HepG2 (cell line): Measurements from ENCODE around the gene TSEN34. TPM values are rescaled to one million over a fixed set of nuclear protein-coding genes. Genes with fewer than 3 reads are reported as not detected.

Source experiments
- GATAD1 ChIP-seq: IDR thresholded peaks from 2 replicates; pipeline ENCODE4 v1.6.1; 2016; ENCODE audit warnings: missing genetic modification reagents, missing compliant biosample characterization
- HMGA1 ChIP-seq: sonication (generic); formaldehyde crosslinking; conservative IDR thresholded peaks from 2 replicates; pipeline ENCODE4 v1.4.0; 2020; ENCODE audit warnings: missing genetic modification reagents
- KDM5A ChIP-seq: fragments of 200-600 bp; sonication (generic); IDR thresholded peaks from 2 replicates; pipeline ENCODE4 v1.7.0; 2018; ENCODE audit warnings: antibody characterized with exemption, mild to moderate bottlenecking, low read length, borderline replicate concordance
- MAF1 ChIP-seq: sonication (generic); formaldehyde crosslinking; IDR thresholded peaks from 2 replicates; pipeline ENCODE4 v1.5.0; 2020; ENCODE audit warnings: missing genetic modification reagents, borderline replicate concordance
- NFYB ChIP-seq: sonication (generic); formaldehyde crosslinking; IDR thresholded peaks from 2 replicates; pipeline ENCODE4 v1.4.0; 2020; ENCODE audit warnings: missing genetic modification reagents
- PCBP1 ChIP-seq: fragments of 200-400 bp; formaldehyde crosslinking; IDR thresholded peaks from 2 replicates; pipeline ENCODE4 v1.6.1; 2017; ENCODE audit warnings: mild to moderate bottlenecking, low read depth, low read length, borderline replicate concordance
- PTBP1 ChIP-seq: fragments of 200-400 bp; formaldehyde crosslinking; IDR thresholded peaks from 2 replicates; pipeline ENCODE4 v1.6.1; 2018; ENCODE audit warnings: low read length, low read depth; ENCODE audit not compliant: poor library complexity, severe bottlenecking
- RFX1 ChIP-seq: fragments of 450-650 bp; IDR thresholded peaks from 2 replicates; pipeline ENCODE4 v1.6.1; 2017
- RFX3 ChIP-seq: IDR thresholded peaks from 2 replicates; pipeline ENCODE4 v1.6.1; 2016; ENCODE audit warnings: missing biosample characterization, missing genetic modification reagents
- ZFY ChIP-seq: sonication (generic); formaldehyde crosslinking; IDR thresholded peaks from 2 replicates; pipeline ENCODE4 v1.4.0; 2020; ENCODE audit warnings: missing genetic modification reagents
- ZNF496 ChIP-seq: sonication (generic); formaldehyde crosslinking; IDR thresholded peaks from 2 replicates; pipeline ENCODE4 v1.8.1; 2023; ENCODE audit warnings: mild to moderate bottlenecking, moderate library complexity, missing genetic modification reagents; ENCODE audit not compliant: insufficient replicate concordance
- ZNF546 ChIP-seq: sonication (generic); formaldehyde crosslinking; conservative IDR thresholded peaks from 2 replicates; pipeline ENCODE4 v1.8.1; 2023; ENCODE audit warnings: mild to moderate bottlenecking, missing genetic modification reagents
- ZNF564 ChIP-seq: sonication (generic); formaldehyde crosslinking; IDR thresholded peaks from 2 replicates; pipeline ENCODE4 v1.8.1; 2023; ENCODE audit warnings: mild to moderate bottlenecking, missing genetic modification reagents
- ZSCAN9 ChIP-seq: IDR thresholded peaks from 2 replicates; pipeline ENCODE4 v1.6.1; 2016; ENCODE audit warnings: borderline replicate concordance
- polyA plus RNA-seq, 8 experiments: library from polyadenylated mRNA; depleted of rRNA in 3 of 8; stranded (reverse) in 7 of 8; unstranded in 1 of 8; fragments of >200 nt; fragmentation: Illumina TruSeq in 4 of 8; extraction: Trizol in 4 of 8; gene quantifications; 2 replicates each; pipeline versions ENCODE4 v1.2.1 to v1.2.3, GENCODE V29; 2011 to 2016; ENCODE audit warnings: low read depth in 4 of 8, missing spikeins in 1 of 8, mixed read lengths in 1 of 8; ENCODE audit not compliant: insufficient read depth in 1 of 8
- total RNA-seq, 5 experiments: library from RNA; depleted of rRNA; stranded (reverse); fragments of >200 nt; fragmentation: Illumina TruSeq; extraction: Trizol; gene quantifications; 2 replicates each; pipeline ENCODE4 v1.2.3, GENCODE V29; 2016; ENCODE audit warnings: low read depth in 1 of 5
- TF ChIP-seq, protein P1 (sequence below), 2 experiments: sonication (generic) in 1 of 2; formaldehyde crosslinking in 1 of 2; IDR thresholded peaks; 2 replicates each; pipeline versions ENCODE4 v1.6.1 to v1.9.0; 2014 to 2022; ENCODE audit warnings: antibody characterized with exemption in 1 of 2, borderline replicate concordance in 1 of 2, inconsistent platforms in 1 of 2, low read depth in 1 of 2, missing genetic modification reagents in 1 of 2
- TF ChIP-seq, protein P2 (sequence below): sonication (generic); formaldehyde crosslinking; IDR thresholded peaks from 2 replicates; pipeline ENCODE4 v1.5.1; 2020; ENCODE audit warnings: mild to moderate bottlenecking, moderate library complexity, missing genetic modification reagents
- TF ChIP-seq, protein P3 (sequence below): IDR thresholded peaks from 2 replicates; pipeline ENCODE4 v1.6.1; 2018; ENCODE audit warnings: missing genetic modification reagents
- TF ChIP-seq, protein P4 (sequence below): sonication (generic); formaldehyde crosslinking; IDR thresholded peaks from 2 replicates; pipeline ENCODE4 v1.8.1; 2023; ENCODE audit warnings: mild to moderate bottlenecking, missing genetic modification reagents

TSEN34 gene
- total and polyA plus RNA-seq, 2 of the 13 experiments (the other 11 are each of a cell fraction or from before 2014, with no cell fraction given): 55.1 to 65.4 TPM

DNA sequence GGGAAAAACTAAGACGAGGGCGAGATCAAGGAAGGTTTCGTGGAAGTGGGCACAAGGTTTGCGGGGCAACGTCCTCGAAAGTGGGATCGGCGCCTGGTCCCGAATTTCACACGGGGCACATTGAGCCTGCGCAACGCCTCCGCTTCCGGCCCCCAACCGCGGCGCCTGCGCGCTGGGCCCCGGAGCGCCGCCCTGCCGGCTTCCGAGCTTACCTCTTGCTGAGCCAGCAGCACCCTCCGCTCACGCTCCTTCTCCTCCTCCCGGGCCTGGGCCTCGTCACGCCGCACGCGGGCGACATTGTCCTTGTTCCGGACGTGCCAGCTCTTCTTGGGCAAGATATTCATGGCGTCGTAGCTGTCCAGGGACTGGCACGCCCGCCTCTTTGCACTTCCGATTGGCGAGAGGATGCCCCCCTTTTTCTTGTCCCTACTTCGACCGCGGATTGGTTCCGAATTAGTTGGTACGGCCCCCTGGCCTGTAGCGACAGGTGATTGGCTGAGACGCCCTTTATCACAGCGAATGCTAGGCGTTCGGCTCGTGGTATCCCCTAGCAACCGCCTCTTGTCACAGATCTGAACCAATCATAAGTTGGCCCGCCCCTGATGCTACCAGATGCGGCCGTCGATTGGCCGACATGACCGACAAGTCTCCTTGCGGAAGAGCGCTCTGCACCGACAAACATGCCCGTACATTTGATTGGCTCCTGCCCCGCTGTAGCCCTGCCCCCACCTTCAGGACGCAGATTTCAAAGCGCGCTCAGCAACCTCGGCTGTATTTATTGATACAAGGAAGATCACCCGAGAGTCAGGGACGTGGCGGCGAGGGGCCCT is 31.5 kb upstream of the TSEN34 start, which contains the start of gene LENG1 (continued):
- TF ChIP-seq ZNF496 (CRISPR knock-in tag): no peak
- TF ChIP-seq, protein P1, sequence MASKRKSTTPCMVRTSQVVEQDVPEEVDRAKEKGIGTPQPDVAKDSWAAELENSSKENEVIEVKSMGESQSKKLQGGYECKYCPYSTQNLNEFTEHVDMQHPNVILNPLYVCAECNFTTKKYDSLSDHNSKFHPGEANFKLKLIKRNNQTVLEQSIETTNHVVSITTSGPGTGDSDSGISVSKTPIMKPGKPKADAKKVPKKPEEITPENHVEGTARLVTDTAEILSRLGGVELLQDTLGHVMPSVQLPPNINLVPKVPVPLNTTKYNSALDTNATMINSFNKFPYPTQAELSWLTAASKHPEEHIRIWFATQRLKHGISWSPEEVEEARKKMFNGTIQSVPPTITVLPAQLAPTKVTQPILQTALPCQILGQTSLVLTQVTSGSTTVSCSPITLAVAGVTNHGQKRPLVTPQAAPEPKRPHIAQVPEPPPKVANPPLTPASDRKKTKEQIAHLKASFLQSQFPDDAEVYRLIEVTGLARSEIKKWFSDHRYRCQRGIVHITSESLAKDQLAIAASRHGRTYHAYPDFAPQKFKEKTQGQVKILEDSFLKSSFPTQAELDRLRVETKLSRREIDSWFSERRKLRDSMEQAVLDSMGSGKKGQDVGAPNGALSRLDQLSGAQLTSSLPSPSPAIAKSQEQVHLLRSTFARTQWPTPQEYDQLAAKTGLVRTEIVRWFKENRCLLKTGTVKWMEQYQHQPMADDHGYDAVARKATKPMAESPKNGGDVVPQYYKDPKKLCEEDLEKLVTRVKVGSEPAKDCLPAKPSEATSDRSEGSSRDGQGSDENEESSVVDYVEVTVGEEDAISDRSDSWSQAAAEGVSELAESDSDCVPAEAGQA (IDR thresholded peaks at IDR 0.05; ENCODE audit: low read depth): no peak
- TF ChIP-seq, protein P1 (CRISPR knock-in tag; IDR thresholded peaks at IDR 0.05; ENCODE audit: borderline replicate concordance): no peak
- TF ChIP-seq, protein P2, sequence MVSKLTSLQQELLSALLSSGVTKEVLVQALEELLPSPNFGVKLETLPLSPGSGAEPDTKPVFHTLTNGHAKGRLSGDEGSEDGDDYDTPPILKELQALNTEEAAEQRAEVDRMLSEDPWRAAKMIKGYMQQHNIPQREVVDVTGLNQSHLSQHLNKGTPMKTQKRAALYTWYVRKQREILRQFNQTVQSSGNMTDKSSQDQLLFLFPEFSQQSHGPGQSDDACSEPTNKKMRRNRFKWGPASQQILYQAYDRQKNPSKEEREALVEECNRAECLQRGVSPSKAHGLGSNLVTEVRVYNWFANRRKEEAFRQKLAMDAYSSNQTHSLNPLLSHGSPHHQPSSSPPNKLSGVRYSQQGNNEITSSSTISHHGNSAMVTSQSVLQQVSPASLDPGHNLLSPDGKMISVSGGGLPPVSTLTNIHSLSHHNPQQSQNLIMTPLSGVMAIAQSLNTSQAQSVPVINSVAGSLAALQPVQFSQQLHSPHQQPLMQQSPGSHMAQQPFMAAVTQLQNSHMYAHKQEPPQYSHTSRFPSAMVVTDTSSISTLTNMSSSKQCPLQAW: peak; percentile 42; the same call in 1 of the 2 replicates
- TF ChIP-seq, protein P3, sequence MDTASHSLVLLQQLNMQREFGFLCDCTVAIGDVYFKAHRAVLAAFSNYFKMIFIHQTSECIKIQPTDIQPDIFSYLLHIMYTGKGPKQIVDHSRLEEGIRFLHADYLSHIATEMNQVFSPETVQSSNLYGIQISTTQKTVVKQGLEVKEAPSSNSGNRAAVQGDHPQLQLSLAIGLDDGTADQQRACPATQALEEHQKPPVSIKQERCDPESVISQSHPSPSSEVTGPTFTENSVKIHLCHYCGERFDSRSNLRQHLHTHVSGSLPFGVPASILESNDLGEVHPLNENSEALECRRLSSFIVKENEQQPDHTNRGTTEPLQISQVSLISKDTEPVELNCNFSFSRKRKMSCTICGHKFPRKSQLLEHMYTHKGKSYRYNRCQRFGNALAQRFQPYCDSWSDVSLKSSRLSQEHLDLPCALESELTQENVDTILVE (CRISPR knock-in tag): peak; percentile 51; the same call in 1 of the 2 replicates
- no peak for TF ChIP-seq ZNF564 (CRISPR knock-in tag)
- TF ChIP-seq KDM5A: peak; percentile 52; the same call in 1 of the 2 replicates
- TF ChIP-seq, protein P4, sequence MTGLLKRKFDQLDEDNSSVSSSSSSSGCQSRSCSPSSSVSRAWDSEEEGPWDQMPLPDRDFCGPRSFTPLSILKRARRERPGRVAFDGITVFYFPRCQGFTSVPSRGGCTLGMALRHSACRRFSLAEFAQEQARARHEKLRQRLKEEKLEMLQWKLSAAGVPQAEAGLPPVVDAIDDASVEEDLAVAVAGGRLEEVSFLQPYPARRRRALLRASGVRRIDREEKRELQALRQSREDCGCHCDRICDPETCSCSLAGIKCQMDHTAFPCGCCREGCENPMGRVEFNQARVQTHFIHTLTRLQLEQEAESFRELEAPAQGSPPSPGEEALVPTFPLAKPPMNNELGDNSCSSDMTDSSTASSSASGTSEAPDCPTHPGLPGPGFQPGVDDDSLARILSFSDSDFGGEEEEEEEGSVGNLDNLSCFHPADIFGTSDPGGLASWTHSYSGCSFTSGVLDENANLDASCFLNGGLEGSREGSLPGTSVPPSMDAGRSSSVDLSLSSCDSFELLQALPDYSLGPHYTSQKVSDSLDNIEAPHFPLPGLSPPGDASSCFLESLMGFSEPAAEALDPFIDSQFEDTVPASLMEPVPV (CRISPR knock-in tag): peak; percentile 72; the same call in 1 of the 2 replicates
- peak; percentile 98 for TF ChIP-seq NFYB (CRISPR knock-in tag)
- TF ChIP-seq HMGA1 (CRISPR knock-in tag): no peak
- TF ChIP-seq PCBP1: peak; percentile 90
- TF ChIP-seq RFX1: peak; percentile 100
- 0 out of 2 replicates have a peak, but pooled peaks have one; percentile 49 for TF ChIP-seq ZNF546 (CRISPR knock-in tag)
- TF ChIP-seq ZFY (CRISPR knock-in tag): peak; percentile 55
- 0 out of 2 replicates have a peak, but pooled peaks have one; percentile 28 for TF ChIP-seq MAF1 (CRISPR knock-in tag)
- TF ChIP-seq PTBP1: no peak
- TF ChIP-seq ZSCAN9 (CRISPR knock-in tag): peak; percentile 47; the same call in 1 of the 2 replicates
- peak; percentile 98 for TF ChIP-seq RFX3 (CRISPR knock-in tag)
- peak; percentile 82 for TF ChIP-seq GATAD1 (CRISPR knock-in tag)
